ENCODE measurements around the gene SLC44A1. TPM values are rescaled to one million over a fixed set of nuclear protein-coding genes. Genes with fewer than 3 reads are reported as not detected.

Gene SLC44A1
- total RNA-seq, 4 donors from 2014 or later: 35.4 to 62.3 (median 48.2) TPM

DNA sequence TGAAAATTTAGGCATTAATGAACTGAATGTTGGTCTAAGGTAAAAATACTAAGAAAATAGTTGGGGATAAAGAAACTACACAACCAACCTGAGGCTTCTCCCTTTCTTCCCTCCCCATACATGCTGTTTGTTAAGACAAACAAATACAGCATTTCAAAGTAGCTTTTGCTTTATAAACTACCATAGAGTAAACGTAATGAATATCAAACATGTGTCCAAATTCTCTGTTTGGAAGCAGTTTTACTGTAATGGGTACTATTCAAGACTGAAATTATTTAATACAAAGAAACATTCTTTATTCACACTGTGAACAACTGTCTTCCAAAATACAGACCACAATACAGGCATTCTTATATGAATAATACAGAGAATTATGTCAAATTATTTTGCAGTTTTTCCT lies 52.0 kb downstream of the SLC44A1 start:
- ATAC-seq (ENCODE audit: low FRiP score) (no peak), DNase-seq (ENCODE audit: low spot score) (no peak)
- TF ChIP-seq, protein P1, sequence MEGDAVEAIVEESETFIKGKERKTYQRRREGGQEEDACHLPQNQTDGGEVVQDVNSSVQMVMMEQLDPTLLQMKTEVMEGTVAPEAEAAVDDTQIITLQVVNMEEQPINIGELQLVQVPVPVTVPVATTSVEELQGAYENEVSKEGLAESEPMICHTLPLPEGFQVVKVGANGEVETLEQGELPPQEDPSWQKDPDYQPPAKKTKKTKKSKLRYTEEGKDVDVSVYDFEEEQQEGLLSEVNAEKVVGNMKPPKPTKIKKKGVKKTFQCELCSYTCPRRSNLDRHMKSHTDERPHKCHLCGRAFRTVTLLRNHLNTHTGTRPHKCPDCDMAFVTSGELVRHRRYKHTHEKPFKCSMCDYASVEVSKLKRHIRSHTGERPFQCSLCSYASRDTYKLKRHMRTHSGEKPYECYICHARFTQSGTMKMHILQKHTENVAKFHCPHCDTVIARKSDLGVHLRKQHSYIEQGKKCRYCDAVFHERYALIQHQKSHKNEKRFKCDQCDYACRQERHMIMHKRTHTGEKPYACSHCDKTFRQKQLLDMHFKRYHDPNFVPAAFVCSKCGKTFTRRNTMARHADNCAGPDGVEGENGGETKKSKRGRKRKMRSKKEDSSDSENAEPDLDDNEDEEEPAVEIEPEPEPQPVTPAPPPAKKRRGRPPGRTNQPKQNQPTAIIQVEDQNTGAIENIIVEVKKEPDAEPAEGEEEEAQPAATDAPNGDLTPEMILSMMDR (IDR thresholded peaks at IDR 0.05): no peak

DNA sequence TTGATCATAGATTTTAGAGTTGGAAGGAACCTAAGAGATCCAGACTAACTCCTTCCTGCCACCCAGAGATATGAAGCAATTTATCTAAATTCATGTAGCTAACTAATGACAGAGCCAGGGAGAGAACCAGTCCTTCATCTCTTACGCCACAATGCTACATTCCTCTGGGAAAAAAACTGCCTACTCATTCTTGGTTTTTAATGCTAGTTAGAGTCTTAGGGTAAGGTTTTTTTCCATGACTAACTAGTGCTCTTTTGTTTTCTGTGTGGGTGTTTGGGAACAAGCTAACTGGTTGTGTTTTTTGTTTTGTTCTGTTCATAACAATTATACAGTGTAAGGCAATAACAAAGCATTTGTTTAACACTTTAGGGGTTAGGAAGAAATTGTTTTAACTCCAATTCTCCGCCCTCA lies 52.4 kb downstream of the SLC44A1 start:
- peak; percentile 91 for ATAC-seq (ENCODE audit: low FRiP score)

DNA sequence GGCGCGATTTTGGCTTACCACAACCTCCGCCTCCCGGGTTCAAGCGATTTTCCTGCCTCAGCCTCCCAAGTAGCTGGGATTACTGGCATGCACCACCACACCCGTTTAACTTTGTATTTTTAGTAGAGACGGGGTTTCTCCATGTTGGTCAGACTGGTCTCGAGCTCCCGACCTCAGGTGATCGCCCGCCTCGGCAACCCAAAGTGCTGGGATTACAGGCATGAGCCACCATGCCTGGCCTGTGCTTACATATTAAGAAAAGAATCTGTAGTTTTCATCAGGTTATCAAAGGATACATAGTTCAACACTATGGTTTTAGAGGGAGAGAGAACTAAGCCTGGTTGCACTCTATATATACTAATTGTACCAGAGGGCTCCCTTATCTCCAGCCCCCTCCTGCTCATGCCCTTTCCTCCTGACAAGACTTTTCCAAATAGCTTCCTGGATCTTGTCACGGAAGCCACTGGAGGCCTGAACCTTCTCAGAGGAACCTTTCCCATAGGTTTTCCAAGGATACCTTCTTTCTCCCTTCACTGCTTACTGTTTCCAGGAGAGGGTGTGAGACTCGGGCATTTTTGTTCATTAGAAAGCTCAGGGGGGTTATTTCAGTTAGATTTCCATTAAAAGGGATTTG lies 53.1 kb downstream of the SLC44A1 start:
- no peak for ATAC-seq (ENCODE audit: low FRiP score)
- DNase-seq (ENCODE audit: low spot score): no peak
- TF ChIP-seq, protein P1 (IDR thresholded peaks at IDR 0.05): no peak

More for the DNA sequence above, 52.4 kb downstream of the SLC44A1 start:
- DNase-seq (ENCODE audit: low spot score): no peak
- TF ChIP-seq, protein P1 (IDR thresholded peaks at IDR 0.05): no peak

DNA sequence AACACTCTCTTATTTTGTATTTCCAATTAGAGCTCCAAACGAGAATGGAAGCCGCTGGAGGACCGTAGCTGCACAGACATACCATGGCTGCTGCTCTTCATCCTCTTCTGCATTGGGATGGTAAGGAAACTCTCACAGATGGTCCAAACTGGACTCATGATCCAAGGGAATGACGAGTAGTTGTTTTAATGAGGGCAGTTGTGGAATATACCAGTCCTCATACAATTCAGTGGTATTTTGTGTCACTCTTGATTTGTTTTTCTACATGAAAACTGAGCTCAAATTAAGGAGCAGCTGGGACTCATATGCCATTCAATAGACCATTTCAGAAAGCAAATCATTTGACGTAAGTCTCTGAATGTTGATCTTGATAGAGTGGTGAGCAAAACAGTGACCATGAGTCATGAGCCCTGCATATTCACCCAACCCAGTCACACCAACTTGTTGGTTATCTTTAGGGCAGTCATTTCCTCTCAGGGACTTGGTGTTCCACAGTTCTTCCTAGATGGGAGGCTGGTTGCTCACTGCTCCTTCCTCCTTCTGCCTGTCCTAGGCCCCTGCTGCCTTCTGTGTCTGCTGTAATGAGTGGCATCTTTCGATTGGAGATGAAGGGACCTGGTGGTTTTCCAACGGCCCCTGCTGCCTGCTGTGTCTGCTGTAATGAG lies 54.9 kb downstream of the SLC44A1 start:
- no peak for ATAC-seq (ENCODE audit: low FRiP score)
- TF ChIP-seq, protein P1 (IDR thresholded peaks at IDR 0.05): no peak
- no peak for DNase-seq (ENCODE audit: low spot score)

DNA sequence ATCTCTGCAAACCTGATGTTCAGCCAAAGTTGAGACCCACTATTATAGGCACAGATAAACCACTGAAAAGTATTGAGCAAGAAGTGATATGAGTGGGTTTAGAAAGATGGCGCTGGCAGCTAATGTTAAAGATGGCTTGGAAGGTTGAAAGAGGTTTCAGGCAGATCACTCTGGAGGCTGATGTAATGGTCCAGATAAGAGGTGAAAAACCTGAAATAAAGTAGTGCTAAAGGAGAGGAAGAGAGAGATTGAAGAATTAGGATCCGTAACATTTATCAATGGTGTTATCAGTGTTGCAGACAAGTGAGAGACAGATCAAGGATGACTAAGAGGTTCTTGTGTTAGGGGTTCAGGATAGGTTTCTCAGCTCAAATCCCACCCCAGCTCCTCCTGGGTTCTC lies 58.3 kb downstream of the SLC44A1 start:
- TF ChIP-seq, protein P1 (IDR thresholded peaks at IDR 0.05): no peak
- ATAC-seq (ENCODE audit: low FRiP score): no peak
- no peak for DNase-seq (ENCODE audit: low spot score)

DNA sequence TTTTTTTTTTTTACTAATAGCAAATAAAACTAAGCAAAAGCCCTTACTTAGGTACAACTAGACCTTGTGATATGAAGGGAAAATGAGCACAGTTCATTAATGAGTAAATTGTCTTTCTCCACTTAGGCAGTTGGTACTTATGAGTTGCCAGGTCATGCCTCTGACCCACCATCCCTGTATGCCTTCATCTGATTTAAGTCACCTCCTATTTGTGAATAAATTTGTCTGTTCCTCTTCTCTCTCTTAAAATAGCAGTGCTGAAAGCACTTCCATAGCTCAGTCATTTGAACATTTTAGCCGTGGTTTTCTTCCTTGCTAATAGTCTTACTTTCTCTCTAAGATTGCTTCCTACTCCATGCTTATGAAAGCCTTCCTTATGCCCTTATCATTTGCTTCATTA lies 61.4 kb downstream of the SLC44A1 start:
- no peak for DNase-seq (ENCODE audit: low spot score)
- ATAC-seq (ENCODE audit: low FRiP score): no peak
- TF ChIP-seq, protein P1 (IDR thresholded peaks at IDR 0.05): no peak

Measured in omental fat pad (tissue), 4 donors.